ENCODE measurements around the gene NR6A1. TPM values are rescaled to one million over a fixed set of nuclear protein-coding genes. Genes with fewer than 3 reads are reported as not detected.

The NR6A1 gene
- total and polyA plus RNA-seq, 5 donors from 2014 or later = 0.05 TPM; not detected in 4

DNA sequence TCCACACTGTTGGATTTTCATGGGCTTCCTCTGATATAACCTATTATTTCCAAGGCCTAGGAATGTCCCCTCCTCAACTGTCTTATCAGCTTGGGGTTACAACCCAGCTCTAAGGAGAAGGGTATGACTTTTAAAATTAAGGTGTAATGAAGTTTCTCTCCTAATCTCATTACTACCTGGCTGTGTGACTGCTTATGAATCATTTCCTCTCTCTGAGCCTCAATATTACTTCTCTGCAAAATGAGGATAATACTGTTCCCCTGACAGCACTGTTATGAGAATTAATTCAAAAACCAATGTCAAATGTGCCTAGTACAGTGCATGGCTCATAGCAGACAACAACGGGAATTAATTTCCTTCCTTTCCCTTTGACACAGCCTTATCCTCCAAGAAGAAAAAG is 118.9 kb downstream of the NR6A1 start:
- Histone ChIP-seq H3K4me3 (ENCODE audit: low read depth, low read length) (no peak overlapping the region), H3K27ac (ENCODE audit: insufficient read depth, low read length, poor library complexity, severe bottlenecking) (no peak overlapping the region), H3K36me3 (ENCODE audit: control insufficient read depth, insufficient read depth, low read length) (no peaks in the 10 kb centered on the region), H3K4me1 (ENCODE audit: control insufficient read depth, insufficient read depth, low read length, poor library complexity, severe bottlenecking) (no peaks in the 10 kb centered on the region), H3K9me3 (ENCODE audit: control insufficient read depth in 2 of 2, low read length in 2 of 2) (no peaks in the 10 kb centered on the region), H3K27me3 (ENCODE audit: control insufficient read depth, insufficient read depth, low read length) (peaks cover 9% of the 10 kb centered on the region)
- no peak for ATAC-seq (ENCODE audit: low read depth in 2 of 2)
- Mint-ChIP-seq H3K27me3 (peaks cover 16% of the 10 kb centered on the region), H3K9me3 (peaks cover 0 to 1% (median 0%) of the 10 kb centered on the region in 7 donors), H3K27ac (no peak overlapping the region), H3K4me3 (no peak overlapping the region), H3K36me3 (no peaks in the 10 kb centered on the region), H3K4me1 (no peaks in the 10 kb centered on the region)
- no peak for DNase-seq

DNA sequence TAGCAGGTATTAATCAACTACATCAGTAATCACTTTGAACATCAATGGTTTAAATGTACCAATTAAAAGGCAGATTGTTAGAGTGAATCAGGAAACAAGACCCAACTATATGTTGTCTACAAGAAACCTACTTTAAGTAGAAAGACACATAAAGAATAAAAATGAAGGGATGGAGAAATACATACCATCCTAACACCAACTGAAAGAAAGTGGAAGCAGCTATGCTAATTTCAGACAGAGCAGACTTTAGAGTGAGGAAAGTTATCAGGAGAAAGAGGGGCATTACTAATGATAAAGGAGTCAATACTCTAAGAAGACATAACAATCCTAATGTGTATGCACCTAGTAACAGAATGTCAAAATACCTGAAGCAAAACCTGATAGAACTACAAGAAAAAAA is 125.8 kb downstream of the NR6A1 start:
- ATAC-seq (ENCODE audit: low read depth in 2 of 2) = no peak
- H3K4me1 ChIP-seq (ENCODE audit: control insufficient read depth, insufficient read depth, low read length, poor library complexity, severe bottlenecking) = no peaks in the 10 kb centered on the region
- no peak overlapping the region for H3K4me3 ChIP-seq (ENCODE audit: low read depth, low read length)
- no peaks in the 10 kb centered on the region for H3K36me3 ChIP-seq (ENCODE audit: control insufficient read depth, insufficient read depth, low read length)
- no peak for DNase-seq
- no peak overlapping the region for H3K27ac Mint-ChIP-seq
- peaks cover 29% of the 10 kb centered on the region for H3K27me3 Mint-ChIP-seq
- no peaks in the 10 kb centered on the region for H3K4me1 Mint-ChIP-seq
- H3K27me3 ChIP-seq (ENCODE audit: control insufficient read depth, insufficient read depth, low read length) = peaks cover 10% of the 10 kb centered on the region
- peaks cover 0 to 2% of the 10 kb centered on the region in 2 experiments for H3K9me3 ChIP-seq (ENCODE audit: control insufficient read depth in 2 of 2, low read length in 2 of 2)
- no peak overlapping the region for H3K4me3 Mint-ChIP-seq
- peaks cover 0 to 11% (median 0%) of the 10 kb centered on the region in 7 donors for H3K9me3 Mint-ChIP-seq
- H3K36me3 Mint-ChIP-seq = no peaks in the 10 kb centered on the region
- H3K27ac ChIP-seq (ENCODE audit: insufficient read depth, low read length, poor library complexity, severe bottlenecking) = no peak overlapping the region

DNA sequence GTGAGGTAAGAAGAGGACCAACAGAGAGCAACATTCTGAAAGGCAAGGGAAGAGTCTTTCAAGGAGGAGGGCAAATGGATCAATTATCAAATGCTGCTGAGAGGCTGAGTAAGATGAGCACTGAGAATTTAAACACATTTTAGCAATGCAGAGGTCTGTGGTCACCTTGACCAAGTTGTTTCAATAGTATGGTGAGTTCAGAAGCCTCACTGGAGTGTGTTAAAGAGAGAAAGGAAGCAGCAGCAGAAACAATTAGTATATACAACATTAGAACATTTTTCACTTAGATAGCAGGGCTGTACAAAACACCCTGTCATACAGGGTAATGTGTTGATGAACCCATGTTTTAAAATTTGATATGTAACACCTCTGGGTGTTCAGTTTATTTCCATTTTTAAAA is 131.5 kb downstream of the NR6A1 start:
- Mint-ChIP-seq H3K4me3 (no peak overlapping the region), H3K9me3 (no peaks in the 10 kb centered on the region), H3K4me1 (no peaks in the 10 kb centered on the region), H3K27ac (no peak overlapping the region), H3K36me3 (no peaks in the 10 kb centered on the region), H3K27me3 (peaks cover 43% of the 10 kb centered on the region)
- Histone ChIP-seq H3K9me3 (ENCODE audit: control insufficient read depth in 2 of 2, low read length in 2 of 2) (peaks cover 0 to 2% of the 10 kb centered on the region in 2 experiments), H3K36me3 (ENCODE audit: control insufficient read depth, insufficient read depth, low read length) (no peaks in the 10 kb centered on the region), H3K4me3 (ENCODE audit: low read depth, low read length) (no peak overlapping the region), H3K27me3 (ENCODE audit: control insufficient read depth, insufficient read depth, low read length) (peaks cover 20% of the 10 kb centered on the region), H3K27ac (ENCODE audit: insufficient read depth, low read length, poor library complexity, severe bottlenecking) (no peak overlapping the region), H3K4me1 (ENCODE audit: control insufficient read depth, insufficient read depth, low read length, poor library complexity, severe bottlenecking) (no peaks in the 10 kb centered on the region)
- no peak for DNase-seq
- no peak for ATAC-seq (ENCODE audit: low read depth in 2 of 2)

DNA sequence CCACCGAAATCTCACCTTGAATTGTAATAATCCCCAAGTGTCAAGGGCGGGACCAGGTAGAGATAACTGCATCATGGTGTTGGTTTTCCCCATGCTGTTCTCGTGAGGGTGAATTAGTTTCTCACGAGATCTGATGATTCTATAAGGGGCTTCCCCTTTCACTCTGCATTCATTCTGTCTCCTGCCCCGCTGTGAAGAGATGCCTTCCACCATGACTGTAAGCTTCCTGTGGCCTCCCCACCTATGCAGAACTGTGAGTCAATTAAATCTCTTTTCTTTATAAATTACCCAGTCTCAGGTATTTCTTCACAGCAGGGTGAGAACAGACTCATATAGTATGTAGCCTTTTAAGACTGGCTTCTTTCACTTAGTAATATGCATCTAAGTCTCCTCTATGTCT is 135.8 kb downstream of the NR6A1 start:
- H3K27ac Mint-ChIP-seq = no peak overlapping the region
- H3K4me3 Mint-ChIP-seq = no peak overlapping the region
- ATAC-seq (ENCODE audit: low read depth in 2 of 2) (no peak), DNase-seq (no peak)
- no peak overlapping the region for H3K27ac ChIP-seq (ENCODE audit: insufficient read depth, low read length, poor library complexity, severe bottlenecking)
- H3K36me3 ChIP-seq (ENCODE audit: control insufficient read depth, insufficient read depth, low read length) = no peaks in the 10 kb centered on the region
- H3K9me3 Mint-ChIP-seq = no peaks in the 10 kb centered on the region
- no peak overlapping the region for H3K4me3 ChIP-seq (ENCODE audit: low read depth, low read length)
- H3K36me3 Mint-ChIP-seq = no peaks in the 10 kb centered on the region
- H3K27me3 ChIP-seq (ENCODE audit: control insufficient read depth, insufficient read depth, low read length) = peaks cover 22% of the 10 kb centered on the region
- H3K9me3 ChIP-seq (ENCODE audit: control insufficient read depth in 2 of 2, low read length in 2 of 2) = no peaks in the 10 kb centered on the region
- peaks cover 28% of the 10 kb centered on the region for H3K27me3 Mint-ChIP-seq
- no peaks in the 10 kb centered on the region for H3K4me1 Mint-ChIP-seq
- no peaks in the 10 kb centered on the region for H3K4me1 ChIP-seq (ENCODE audit: control insufficient read depth, insufficient read depth, low read length, poor library complexity, severe bottlenecking)

DNA sequence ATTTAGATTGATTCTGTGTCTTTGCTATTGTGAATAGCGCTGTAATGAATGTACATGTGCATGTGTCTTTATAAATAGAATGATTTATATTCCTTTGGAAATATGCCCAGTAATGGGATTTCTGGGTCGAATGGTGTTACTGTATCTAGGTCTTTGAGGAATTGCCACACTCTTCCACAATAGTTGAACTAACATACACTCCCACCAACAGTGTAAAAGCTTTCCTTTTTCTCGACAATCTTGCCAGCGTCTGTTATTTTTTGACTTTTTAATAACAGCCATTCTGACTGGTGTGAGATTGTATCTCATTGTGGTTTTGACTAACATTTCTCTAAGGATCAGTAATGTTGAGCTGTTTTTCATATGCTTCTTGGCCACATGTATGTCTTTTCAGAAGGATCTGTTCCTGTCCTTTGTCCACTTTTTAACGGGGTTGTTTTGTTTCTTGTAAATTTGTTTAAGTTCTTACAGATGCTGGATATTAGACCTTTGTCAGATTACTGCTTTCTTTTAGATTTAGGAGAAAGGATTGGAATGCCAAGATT is 139.0 kb downstream of the NR6A1 start:
- Histone ChIP-seq H3K9me3 (ENCODE audit: control insufficient read depth in 2 of 2, low read length in 2 of 2) (no peaks in the 10 kb centered on the region), H3K27ac (ENCODE audit: insufficient read depth, low read length, poor library complexity, severe bottlenecking) (no peak overlapping the region), H3K36me3 (ENCODE audit: control insufficient read depth, insufficient read depth, low read length) (no peaks in the 10 kb centered on the region), H3K4me3 (ENCODE audit: low read depth, low read length) (no peak overlapping the region), H3K4me1 (ENCODE audit: control insufficient read depth, insufficient read depth, low read length, poor library complexity, severe bottlenecking) (no peaks in the 10 kb centered on the region), H3K27me3 (ENCODE audit: control insufficient read depth, insufficient read depth, low read length) (peaks cover 11% of the 10 kb centered on the region)
- Mint-ChIP-seq H3K27ac (no peak overlapping the region), H3K27me3 (peaks cover 8% of the 10 kb centered on the region), H3K36me3 (no peaks in the 10 kb centered on the region), H3K9me3 (no peaks in the 10 kb centered on the region), H3K4me1 (no peaks in the 10 kb centered on the region), H3K4me3 (no peak overlapping the region)
- no peak for ATAC-seq (ENCODE audit: low read depth in 2 of 2)
- no peak for DNase-seq

DNA sequence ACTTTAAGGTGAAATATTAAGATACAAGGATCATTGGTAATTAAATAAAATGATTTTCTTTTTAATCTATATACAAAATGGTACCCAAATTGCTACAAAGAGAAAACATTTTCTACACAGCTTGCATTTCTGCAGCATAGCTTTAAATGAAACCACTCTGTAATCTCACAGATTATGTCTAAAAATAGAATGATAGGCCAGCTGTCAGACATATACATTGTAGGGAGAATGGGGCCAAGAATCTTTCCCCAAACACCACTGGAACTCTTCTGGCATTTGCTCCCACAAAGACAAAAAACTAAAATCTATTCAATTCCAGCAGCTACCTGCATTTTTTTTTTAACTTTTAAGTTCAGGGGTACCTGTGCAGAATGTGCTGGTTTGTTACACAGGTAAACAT is 139.8 kb downstream of the NR6A1 start:
- DNase-seq = no peak
- no peak overlapping the region for H3K27ac ChIP-seq (ENCODE audit: insufficient read depth, low read length, poor library complexity, severe bottlenecking)
- no peaks in the 10 kb centered on the region for H3K36me3 Mint-ChIP-seq
- no peaks in the 10 kb centered on the region for H3K27me3 Mint-ChIP-seq
- no peaks in the 10 kb centered on the region for H3K36me3 ChIP-seq (ENCODE audit: control insufficient read depth, insufficient read depth, low read length)
- peaks cover 5% of the 10 kb centered on the region for H3K27me3 ChIP-seq (ENCODE audit: control insufficient read depth, insufficient read depth, low read length)
- no peak for ATAC-seq (ENCODE audit: low read depth in 2 of 2)
- no peaks in the 10 kb centered on the region for H3K4me1 ChIP-seq (ENCODE audit: control insufficient read depth, insufficient read depth, low read length, poor library complexity, severe bottlenecking)
- H3K4me3 Mint-ChIP-seq = no peak overlapping the region
- H3K9me3 Mint-ChIP-seq = no peaks in the 10 kb centered on the region
- H3K27ac Mint-ChIP-seq = no peak overlapping the region
- H3K4me3 ChIP-seq (ENCODE audit: low read depth, low read length) = no peak overlapping the region
- H3K9me3 ChIP-seq (ENCODE audit: control insufficient read depth in 2 of 2, low read length in 2 of 2) = no peaks in the 10 kb centered on the region
- no peaks in the 10 kb centered on the region for H3K4me1 Mint-ChIP-seq

DNA sequence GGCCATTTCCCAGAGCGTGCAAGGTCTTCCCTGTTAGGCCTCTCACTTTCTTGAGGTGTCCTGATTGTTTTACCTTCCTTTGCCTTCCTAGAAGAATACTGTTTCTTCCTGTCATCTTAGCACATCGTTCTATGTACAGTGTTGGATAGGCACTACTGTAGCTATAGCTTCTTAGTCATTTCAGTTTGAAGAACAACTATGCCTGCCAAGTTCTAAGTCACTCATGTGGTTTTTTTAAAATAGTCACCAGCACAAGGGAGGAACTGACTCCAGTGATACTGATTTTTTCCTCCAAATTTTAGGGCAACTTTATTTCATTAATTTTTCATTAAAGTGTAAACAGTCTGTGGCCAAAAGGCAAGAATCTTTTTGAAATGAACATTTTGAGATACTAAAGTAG is 141.5 kb downstream of the NR6A1 start:
- H3K4me1 ChIP-seq (ENCODE audit: control insufficient read depth, insufficient read depth, low read length, poor library complexity, severe bottlenecking) = no peaks in the 10 kb centered on the region
- no peaks in the 10 kb centered on the region for H3K9me3 ChIP-seq (ENCODE audit: control insufficient read depth in 2 of 2, low read length in 2 of 2)
- no peaks in the 10 kb centered on the region for H3K9me3 Mint-ChIP-seq
- no peak overlapping the region for H3K27ac ChIP-seq (ENCODE audit: insufficient read depth, low read length, poor library complexity, severe bottlenecking)
- no peak overlapping the region for H3K4me3 ChIP-seq (ENCODE audit: low read depth, low read length)
- no peaks in the 10 kb centered on the region for H3K36me3 Mint-ChIP-seq
- H3K4me3 Mint-ChIP-seq = no peak overlapping the region
- DNase-seq (no peak), ATAC-seq (ENCODE audit: low read depth in 2 of 2) (no peak)
- H3K36me3 ChIP-seq (ENCODE audit: control insufficient read depth, insufficient read depth, low read length) = no peaks in the 10 kb centered on the region
- H3K27ac Mint-ChIP-seq = no peak overlapping the region
- H3K4me1 Mint-ChIP-seq = no peaks in the 10 kb centered on the region
- peaks cover 4% of the 10 kb centered on the region for H3K27me3 Mint-ChIP-seq
- H3K27me3 ChIP-seq (ENCODE audit: control insufficient read depth, insufficient read depth, low read length) = peaks cover 5% of the 10 kb centered on the region

DNA sequence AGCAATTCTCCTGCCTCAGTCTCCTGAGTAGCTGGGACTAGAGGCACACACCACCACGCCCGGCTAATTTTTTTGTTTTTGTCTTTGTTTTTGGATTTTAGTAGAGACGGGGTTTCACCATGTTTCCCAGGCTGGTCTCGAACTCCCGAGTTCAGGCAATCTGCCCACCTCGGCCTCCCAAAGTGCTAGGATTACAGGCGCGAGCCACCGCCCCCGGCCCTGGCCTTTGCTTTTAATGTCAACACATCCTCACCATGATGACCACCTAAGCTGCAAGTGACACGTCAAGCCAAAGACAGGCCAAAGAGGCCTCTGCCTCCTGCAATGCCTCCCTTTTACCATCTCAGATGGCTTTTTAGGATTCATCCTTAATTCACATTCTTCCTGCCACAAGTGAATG is 142.4 kb downstream of the NR6A1 start:
- H3K27ac Mint-ChIP-seq = no peak overlapping the region
- H3K9me3 Mint-ChIP-seq = no peaks in the 10 kb centered on the region
- no peaks in the 10 kb centered on the region for H3K4me1 Mint-ChIP-seq
- no peak overlapping the region for H3K27ac ChIP-seq (ENCODE audit: insufficient read depth, low read length, poor library complexity, severe bottlenecking)
- no peaks in the 10 kb centered on the region for H3K36me3 ChIP-seq (ENCODE audit: control insufficient read depth, insufficient read depth, low read length)
- no peaks in the 10 kb centered on the region for H3K9me3 ChIP-seq (ENCODE audit: control insufficient read depth in 2 of 2, low read length in 2 of 2)
- ATAC-seq (ENCODE audit: low read depth in 2 of 2) = no peak
- DNase-seq = no peak
- H3K36me3 Mint-ChIP-seq = no peaks in the 10 kb centered on the region
- no peak overlapping the region for H3K4me3 Mint-ChIP-seq
- H3K4me3 ChIP-seq (ENCODE audit: low read depth, low read length) = no peak overlapping the region
- H3K27me3 Mint-ChIP-seq = peaks cover 10% of the 10 kb centered on the region
- H3K4me1 ChIP-seq (ENCODE audit: control insufficient read depth, insufficient read depth, low read length, poor library complexity, severe bottlenecking) = no peaks in the 10 kb centered on the region
- H3K27me3 ChIP-seq (ENCODE audit: control insufficient read depth, insufficient read depth, low read length) = peaks cover 5% of the 10 kb centered on the region
